ENCODE measurements around the gene OLFML3.
"Not testable (repeated sequence)": the region's sequence is repeated elsewhere in the genome, so short reads cannot be mapped to it uniquely, and the experiment has no call there.

OLFML3 gene

GRCh38 chr1:113993072-113993471 is 13.8 kb downstream of the OLFML3 start:
- DNase-seq: no peak

DNA sequence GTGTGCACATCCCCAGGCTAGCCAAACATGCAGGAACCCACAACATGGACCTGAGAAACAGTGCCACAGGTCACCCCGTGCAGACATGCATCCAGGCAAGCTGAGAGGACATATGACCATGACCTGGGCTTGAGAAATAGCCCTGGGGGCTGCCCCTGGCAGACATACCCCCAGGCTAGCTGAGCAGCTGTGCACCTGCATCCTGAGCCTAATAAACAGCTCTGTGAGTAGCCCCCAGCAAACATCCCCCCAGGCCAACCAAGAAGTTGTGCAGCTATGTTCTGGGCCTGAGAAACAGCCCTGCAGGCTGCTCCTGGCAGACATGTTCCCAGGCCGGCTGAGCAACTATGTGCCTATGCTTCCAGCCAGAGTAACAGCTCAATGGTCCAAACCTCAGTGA is 14.5 kb downstream of the OLFML3 start:
- DNase-seq: no peak

DNA sequence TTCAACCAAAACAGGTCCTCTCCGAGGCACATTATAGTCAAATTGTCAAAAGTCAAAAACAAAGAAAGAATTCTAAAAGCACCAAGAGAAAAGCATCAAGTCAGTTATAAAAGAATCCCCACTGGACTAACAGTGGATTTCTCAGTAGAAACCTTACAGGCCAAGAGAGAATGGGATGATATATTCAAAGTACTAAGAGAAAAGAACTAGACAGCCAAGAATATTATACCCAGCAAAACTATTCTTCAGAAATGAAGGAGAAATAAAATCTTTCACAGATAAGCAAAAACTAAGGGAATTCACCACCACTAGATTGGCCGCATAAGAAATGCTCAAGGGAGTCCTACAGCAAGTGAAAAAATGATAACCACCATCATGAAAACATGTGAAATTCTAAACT is 16.1 kb downstream of the OLFML3 start:
- no peak for DNase-seq

GRCh38 chr1:113998361-113998760 is 19.1 kb downstream of the OLFML3 start:
- peak; percentile 73 for DNase-seq

DNA sequence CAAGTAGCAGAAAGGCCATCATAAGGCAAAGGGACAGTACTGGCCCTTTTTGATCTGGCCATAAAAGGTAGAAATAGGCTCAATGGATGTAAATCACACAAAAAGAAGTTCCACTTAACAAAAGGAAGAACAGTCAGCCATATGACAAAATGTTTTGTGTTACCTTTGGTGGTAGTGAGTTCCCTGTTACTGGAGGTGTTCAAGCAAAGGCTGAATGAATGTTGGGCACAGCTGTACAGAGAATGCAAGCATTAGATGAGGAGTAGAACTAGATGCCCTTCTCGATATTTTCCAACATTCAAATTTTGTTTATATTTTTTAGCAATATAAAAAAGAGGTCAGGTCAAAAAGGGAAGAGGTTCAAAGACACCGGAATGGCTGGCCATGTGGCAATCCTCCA is 20.0 kb downstream of the OLFML3 start:
- no peak for DNase-seq

DNA sequence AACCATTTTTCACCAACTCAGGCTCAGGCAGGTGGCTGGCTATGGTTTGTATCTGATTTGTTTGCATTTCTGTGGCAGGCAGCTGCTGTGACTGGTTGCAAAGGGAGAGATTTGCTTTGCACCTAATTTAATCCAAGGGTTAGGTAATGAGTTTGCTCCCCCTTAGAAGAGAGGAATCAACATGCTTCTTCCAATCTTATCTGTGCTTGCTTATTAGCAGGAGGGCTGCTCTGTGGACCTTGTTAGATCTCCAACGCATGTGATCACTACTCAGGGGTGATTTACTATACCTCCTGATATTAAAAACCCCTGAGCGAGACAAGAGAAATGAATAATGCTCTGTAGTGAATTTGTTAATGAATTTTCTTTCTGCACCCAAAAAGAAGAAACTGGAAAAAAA is 20.5 kb downstream of the OLFML3 start:
- no peak for DNase-seq

DNA sequence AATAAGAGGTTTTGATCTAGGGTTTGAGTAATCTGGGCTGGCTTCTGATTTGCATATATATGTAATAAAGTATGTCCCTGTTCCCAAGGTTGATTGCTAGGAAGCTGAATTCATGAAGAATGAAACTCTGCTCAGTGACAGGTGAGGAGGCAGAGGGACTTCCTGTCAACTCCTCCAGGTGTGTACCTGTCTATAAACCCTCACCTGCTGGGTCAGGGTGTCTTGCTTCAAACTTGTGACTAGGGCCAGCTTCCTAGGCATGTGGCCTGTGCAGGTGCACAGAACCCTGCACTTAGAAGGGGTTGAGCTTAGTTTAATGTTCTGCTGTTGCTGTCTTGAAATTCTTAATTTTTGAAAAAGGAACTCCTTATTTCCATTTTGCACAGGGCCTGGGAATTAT is 21.1 kb downstream of the OLFML3 start:
- no peak for DNase-seq

DNA sequence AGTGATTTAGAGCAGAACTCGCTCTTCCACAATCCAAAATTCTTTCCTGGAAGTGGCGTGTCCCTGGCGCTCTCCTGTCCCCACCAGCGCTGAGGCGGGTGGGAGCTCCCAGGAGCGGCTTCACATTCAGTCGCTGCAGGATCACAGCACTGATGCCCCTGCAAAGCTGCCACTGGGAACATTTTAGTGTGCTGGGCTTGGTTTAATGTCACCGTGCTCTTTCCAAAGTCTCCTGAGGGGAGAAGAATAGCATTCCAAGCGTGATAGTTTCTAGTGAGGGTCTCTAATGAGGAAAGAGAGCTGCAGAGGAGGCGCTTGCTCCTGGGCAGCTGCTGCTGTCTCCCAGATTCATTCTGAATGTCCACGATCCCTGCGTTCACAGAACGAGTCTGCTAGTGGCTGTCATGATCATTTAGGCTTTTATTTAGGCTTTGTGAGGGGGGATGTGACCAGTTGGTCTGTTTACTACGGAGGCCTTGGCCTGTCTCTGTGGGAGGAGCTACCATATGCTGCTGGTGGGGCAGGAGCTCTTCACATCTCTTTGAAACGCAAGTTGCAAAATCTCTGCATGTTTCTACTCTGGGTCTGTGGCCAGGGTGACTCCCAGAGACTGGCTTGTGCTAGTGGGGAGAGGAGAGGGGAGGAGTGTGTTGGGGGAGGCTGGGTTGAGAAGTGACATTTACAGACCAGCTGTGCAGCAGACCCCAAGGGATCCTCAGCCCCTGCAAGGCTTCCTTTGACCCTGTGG is 23.4 kb downstream of the OLFML3 start:
- DNase-seq: peak; percentile 79

GRCh38 chr1:114003431-114003830 is 24.2 kb downstream of the OLFML3 start:
- DNase-seq: peak; percentile 68

GRCh38 chr1:114006825-114007224 is 27.6 kb downstream of the OLFML3 start:
- DNase-seq: not testable (repeated sequence)

GRCh38 chr1:114008480-114008941 is 29.2 kb downstream of the OLFML3 start:
- DNase-seq: peak; percentile 73

GRCh38 chr1:114008993-114009392 is 29.7 kb downstream of the OLFML3 start:
- no peak for DNase-seq

GRCh38 chr1:114009393-114009792 is 30.1 kb downstream of the OLFML3 start:
- peak; percentile 78 for DNase-seq

DNA sequence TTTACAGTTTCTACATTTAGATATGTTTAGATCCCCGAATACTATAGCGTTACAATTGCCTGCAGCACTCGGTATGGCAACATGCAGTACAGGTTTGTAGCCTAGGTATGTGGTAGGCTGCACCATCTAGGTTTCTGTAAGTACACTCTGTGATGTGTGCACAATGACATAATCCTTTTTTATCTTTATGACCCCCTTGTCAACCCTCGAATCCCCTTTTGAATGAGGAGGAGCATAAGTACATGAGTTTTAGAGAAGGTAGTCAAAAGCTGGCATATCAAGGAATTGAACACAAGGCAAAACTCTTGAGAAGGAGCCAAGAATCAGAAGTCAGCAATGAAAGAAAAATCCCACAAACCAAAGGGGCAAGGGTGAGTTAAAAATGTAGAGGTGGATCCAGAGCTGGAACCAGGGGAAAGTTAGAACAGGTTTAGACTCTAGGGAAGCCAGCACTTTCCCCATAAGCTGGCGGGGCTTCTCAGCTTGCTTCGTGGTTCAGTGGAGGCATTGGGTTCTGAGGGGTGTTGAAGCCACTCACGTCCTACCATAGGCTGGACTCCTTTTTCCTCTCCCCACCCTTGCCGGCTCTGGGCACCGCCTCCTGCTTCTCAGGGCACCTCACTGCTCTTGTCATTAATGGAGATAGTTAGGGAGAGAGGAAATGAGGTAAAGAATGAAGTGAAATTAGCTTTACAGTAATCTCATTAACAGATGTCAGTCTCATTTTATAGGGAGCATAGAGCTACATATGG is 31.3 kb downstream of the OLFML3 start:
- DNase-seq: no peak

GRCh38 chr1:114011796-114012195 is 32.5 kb downstream of the OLFML3 start:
- peak; percentile 52 for DNase-seq

- peak; percentile 72 for DNase-seq
Measured at GRCh38 chr1:114015075-114015474, 35.8 kb downstream of the OLFML3 start.

DNA sequence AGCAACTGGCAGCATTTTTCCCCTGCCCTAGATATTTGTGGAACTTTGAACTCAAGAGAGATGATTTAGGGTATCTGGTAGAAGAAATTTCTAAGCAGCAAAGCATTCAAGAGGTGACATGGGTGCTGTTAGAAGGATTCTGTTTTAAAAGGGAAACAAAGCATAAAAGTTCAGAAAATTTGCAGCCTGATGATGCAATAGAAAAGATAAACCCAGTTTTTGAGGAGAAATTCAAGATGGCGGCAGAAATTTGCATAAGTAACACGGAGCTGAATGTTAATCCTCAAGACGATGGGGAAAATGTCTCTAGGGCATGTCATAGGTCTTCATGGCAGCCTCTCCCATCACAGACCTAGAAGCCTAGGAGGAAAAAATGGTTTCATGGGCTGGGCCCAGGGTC is 40.5 kb downstream of the OLFML3 start:
- not testable (repeated sequence) for DNase-seq

GRCh38 chr1:114021665-114022099 is 42.4 kb downstream of the OLFML3 start:
- no peak for DNase-seq

DNA sequence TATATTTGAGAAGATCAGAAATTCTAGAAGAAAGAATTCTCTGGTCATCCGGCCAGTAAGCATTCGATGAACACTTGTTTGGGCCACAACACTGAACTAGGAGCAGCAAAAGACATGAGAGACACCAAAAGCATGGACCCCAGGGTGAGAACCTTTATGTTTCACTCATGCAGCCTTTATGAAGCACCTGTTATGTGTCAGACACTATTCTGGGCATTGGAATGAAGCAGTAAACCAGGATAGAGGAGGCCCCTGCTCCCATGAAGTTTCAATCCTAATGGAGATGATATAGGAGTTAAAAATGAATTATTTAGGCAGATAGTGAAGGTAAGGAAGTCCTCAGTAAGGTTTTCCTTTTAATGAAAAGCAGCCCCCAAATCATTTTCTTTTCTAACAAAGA is 43.6 kb downstream of the OLFML3 start:
- no peak for DNase-seq

DNA sequence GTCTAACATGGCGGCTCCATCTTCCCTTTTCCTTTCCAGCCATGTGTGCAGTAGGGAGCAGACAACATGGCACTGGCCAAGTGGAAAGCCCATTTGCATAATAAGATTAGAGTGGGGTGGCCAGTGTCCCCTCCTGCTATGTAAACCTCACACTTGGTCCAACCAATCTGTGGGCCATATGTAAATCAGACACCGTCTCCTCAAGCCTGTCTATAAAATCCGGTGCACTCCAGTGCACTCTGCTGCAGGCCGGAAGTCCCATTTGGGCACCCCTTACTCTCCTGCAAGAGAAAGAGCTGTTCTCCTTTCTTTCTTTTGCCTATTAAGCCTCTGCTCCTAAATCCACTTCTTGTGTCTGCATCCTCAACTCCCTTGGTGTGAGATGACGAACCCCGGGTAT is 44.1 kb downstream of the OLFML3 start:
- DNase-seq: no peak

DNA sequence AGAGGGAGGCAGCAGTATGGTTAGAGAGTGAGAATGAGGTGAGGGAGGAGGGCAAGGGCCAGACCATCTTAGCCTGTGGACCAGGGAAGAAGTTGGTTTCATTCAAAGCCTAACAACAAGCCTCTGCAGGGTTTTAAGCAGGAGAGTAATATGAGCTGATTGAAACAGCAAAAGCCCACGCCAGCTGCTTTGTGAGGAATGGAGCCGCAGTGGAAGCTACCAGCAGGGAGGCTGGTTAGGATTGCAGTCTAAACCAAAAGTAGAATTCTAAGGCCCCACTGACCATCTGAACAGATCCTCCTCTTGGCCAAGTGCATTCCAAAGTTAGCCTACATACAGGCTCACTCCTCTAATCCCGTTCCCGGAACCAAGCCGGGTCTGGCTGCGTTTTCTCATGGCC is 44.8 kb downstream of the OLFML3 start:
- DNase-seq: peak; percentile 80

DNA sequence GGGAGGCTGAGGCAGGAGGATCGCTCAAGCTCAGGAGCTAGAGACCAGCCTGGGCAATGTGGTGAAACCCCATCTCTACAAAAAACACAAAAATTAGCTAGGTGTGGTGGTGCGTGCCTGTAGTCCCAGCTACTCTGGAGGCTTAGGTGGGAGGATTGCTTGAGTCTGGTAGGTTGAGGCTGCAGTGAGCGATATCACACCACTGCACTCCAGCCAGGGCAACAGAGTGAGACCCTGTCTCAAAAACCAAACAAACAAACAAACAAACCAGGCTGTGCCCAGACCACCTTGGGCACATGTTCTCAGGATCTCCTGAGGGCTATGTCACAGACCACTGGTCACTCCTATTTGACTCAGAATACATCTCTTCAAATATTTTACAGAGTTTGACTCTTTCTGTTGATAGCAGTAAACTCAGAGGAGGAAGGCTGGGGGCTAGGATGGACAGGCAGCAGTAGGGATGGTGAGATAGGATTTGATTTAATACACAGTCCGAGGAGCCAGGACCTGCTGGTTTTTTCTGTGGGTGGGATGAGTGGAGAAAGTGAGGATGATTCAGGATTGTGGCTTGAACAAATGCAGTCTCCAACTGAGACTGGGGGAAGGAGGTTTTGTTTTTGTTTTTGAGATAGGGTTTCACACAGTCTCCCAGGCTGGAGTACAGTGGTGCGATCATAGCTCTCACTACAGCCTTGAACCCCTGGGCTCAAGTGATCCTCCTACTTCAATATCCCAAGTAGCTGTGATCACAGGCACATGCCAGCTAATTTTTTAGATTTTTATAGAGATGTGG is 46.5 kb downstream of the OLFML3 start:
- DNase-seq: peak; percentile 83

- DNase-seq: peak; percentile 76
Measured at GRCh38 chr1:114026797-114027196, 47.5 kb downstream of the OLFML3 start.

Data from fibroblast of skin of scalp (primary cell).